NCI-H345 treated with DMSO at 0.1 percent for 48 hours (cell line): ENCODE measurements around the gene NIPSNAP2.
A peak's percentile ranks its signal among the peaks of the same experiment; 100 is the strongest.
"Not testable (repeated sequence)": the region's sequence is repeated elsewhere in the genome, so short reads cannot be mapped to it uniquely, and the experiment has no call there.

Source experiments
- DNase-seq: peaks from one replicate; lab custom pipeline; 2025; ENCODE audit not compliant: unreplicated experiment; lab: John Stamatoyannopoulos, UW

NIPSNAP2 gene

GRCh38 chr7:56046721-56047445 lies 82.5 kb downstream of the NIPSNAP2 start:
- no peak for DNase-seq

GRCh38 chr7:56047446-56048116 lies 83.2 kb downstream of the NIPSNAP2 start:
- not testable (repeated sequence) for DNase-seq

- DNase-seq, result no peak
Observed at GRCh38 chr7:56048245-56048644, 83.9 kb downstream of the NIPSNAP2 start.

- DNase-seq, result peak; percentile 17
Observed at GRCh38 chr7:56048763-56049162, 84.4 kb downstream of the NIPSNAP2 start.
